ENCODE results near the gene CFC1B.
"Not testable (repeated sequence)": the region's sequence is repeated elsewhere in the genome, so short reads cannot be mapped to it uniquely, and the experiment has no call there.

Gene CFC1B

GRCh38 chr2:130571929-130572328 lies 50.9 kb downstream of the CFC1B start:
- not testable (repeated sequence) for DNase-seq

GRCh38 chr2:130574230-130574629 lies 53.2 kb downstream of the CFC1B start:
- not testable (repeated sequence) for DNase-seq

- not testable (repeated sequence) for DNase-seq
These were observed 55.3 kb downstream of the CFC1B start for GRCh38 chr2:130576209-130576784.

GRCh38 chr2:130577559-130577958 lies 56.5 kb downstream of the CFC1B start:
- DNase-seq: not testable (repeated sequence)

All from EL (cell line).